ENCODE data around the gene PKHD1. TPM values are rescaled to one million over a fixed set of nuclear protein-coding genes. Genes with fewer than 3 reads are reported as not detected.
A peak's percentile ranks its signal among the peaks of the same experiment; 100 is the strongest.

Gene PKHD1
- total and polyA plus RNA-seq, 4 experiments from 2014 or later = not detected

DNA sequence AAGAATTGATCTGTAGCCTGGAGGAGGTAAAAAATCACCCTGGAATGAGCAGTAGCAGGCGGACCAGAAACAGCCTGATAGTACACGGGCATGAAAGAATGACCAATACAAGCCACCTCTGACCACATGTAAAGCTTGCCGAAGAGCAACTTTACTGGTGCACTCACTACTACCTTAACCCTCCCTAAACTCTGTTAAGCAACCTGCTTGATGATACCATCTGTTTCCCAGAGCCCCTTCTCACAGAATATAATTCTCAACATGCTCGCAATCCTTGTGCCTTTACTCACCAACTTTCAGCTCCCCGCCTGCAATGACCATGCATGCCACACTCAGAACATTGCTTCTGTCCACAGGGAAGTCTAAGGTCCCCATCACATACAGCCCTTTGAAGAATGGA is 296.5 kb downstream of the PKHD1 start:
- no peaks in the 10 kb centered on the region for H3K36me3 ChIP-seq (ENCODE audit: insufficient read depth, low read length)
- Mint-ChIP-seq H3K4me3 (peak overlapping the region in 1 of 8 donors; percentile 32), H3K9me3 (peaks cover 3 to 14% (median 9%) of the 10 kb centered on the region in 8 donors), H3K27ac (no peak overlapping the region), H3K36me3 (no peaks in the 10 kb centered on the region), H3K27me3 (no peaks in the 10 kb centered on the region), H3K4me1 (no peaks in the 10 kb centered on the region)
- no peak overlapping the region for H3K27ac ChIP-seq (ENCODE audit: low read depth, low read length)
- ChIA-PET CTCF (ENCODE audit: partially characterized antibody) (no interaction called here), POLR2A (ENCODE audit: partially characterized antibody) (no interaction called here)
- no peak for DNase-seq
- no peaks in the 10 kb centered on the region for H3K27me3 ChIP-seq (ENCODE audit: insufficient read depth, low read length)
- H3K9me3 ChIP-seq (ENCODE audit: control insufficient read depth in 1 of 2, low read length in 2 of 2) = no peaks in the 10 kb centered on the region
- H3K4me3 ChIP-seq (ENCODE audit: low read length in 2 of 2) = no peak overlapping the region
- no peaks in the 10 kb centered on the region for H3K4me1 ChIP-seq (ENCODE audit: insufficient read depth, low read length)
- intact Hi-C loops (cut with micrococcal nuclease) = no loop called here

DNA sequence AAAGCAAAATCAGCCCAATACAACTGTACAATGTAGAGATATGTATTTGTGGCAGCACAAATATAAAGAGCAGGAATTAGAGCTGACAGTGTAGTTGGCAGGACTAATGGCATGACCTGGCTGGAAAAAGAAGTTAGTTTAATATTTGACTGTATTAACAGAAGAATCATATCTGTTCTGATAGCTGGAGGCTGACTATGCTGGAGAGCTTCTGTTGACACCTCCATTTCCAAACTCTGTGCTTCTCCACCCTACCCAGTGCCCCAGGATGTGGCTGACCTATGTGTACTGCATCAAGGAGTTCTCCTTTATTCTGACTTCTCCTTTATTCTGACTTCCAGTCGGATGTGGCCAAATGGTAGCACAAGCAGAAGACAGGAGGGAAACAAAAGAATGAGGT is 299.3 kb downstream of the PKHD1 start:
- intact Hi-C loops (cut with micrococcal nuclease) = no loop called here
- no peaks in the 10 kb centered on the region for H3K36me3 ChIP-seq (ENCODE audit: insufficient read depth, low read length)
- POLR2A ChIA-PET (ENCODE audit: partially characterized antibody) = no interaction called here
- no peaks in the 10 kb centered on the region for H3K9me3 ChIP-seq (ENCODE audit: control insufficient read depth in 1 of 2, low read length in 2 of 2)
- no peaks in the 10 kb centered on the region for H3K27me3 ChIP-seq (ENCODE audit: insufficient read depth, low read length)
- no peaks in the 10 kb centered on the region for H3K4me1 Mint-ChIP-seq
- no peaks in the 10 kb centered on the region for H3K36me3 Mint-ChIP-seq
- H3K9me3 Mint-ChIP-seq = peaks cover 0 to 4% (median 0%) of the 10 kb centered on the region in 8 donors
- H3K27ac ChIP-seq (ENCODE audit: low read depth, low read length) = no peak overlapping the region
- no peak overlapping the region for H3K4me3 Mint-ChIP-seq
- no peak for DNase-seq
- no peaks in the 10 kb centered on the region for H3K4me1 ChIP-seq (ENCODE audit: insufficient read depth, low read length)
- no peaks in the 10 kb centered on the region for H3K27me3 Mint-ChIP-seq
- H3K27ac Mint-ChIP-seq = no peak overlapping the region
- CTCF ChIA-PET (ENCODE audit: partially characterized antibody) = no interaction called here
- no peak overlapping the region for H3K4me3 ChIP-seq (ENCODE audit: low read length in 2 of 2)

DNA sequence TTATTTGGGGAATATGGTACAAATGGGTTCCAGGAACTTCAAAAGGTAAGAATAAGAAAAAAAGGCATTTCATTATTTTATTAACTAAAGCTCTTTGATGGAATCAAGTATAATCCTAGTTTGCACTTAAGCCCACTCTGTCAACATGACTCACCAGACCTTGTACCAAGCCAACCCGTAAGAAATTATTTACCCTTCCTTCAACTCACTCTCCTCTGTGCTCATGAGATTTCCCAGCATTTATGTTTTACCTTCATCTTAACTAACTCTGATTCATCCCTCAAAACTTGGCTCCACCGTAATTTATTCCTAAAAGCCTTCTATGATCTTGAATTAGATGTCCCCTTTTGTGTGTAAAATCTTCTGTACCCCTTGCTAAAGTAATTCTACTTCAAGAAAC is 308.7 kb downstream of the PKHD1 start:
- H3K27ac Mint-ChIP-seq = no peak overlapping the region
- H3K27ac ChIP-seq (ENCODE audit: low read depth, low read length) = no peak overlapping the region
- intact Hi-C loops (cut with micrococcal nuclease) = no loop called here
- H3K9me3 Mint-ChIP-seq = peaks cover 0 to 2% (median 0%) of the 10 kb centered on the region in 8 donors
- no peaks in the 10 kb centered on the region for H3K9me3 ChIP-seq (ENCODE audit: control insufficient read depth in 1 of 2, low read length in 2 of 2)
- H3K27me3 Mint-ChIP-seq = no peaks in the 10 kb centered on the region
- H3K36me3 Mint-ChIP-seq = no peaks in the 10 kb centered on the region
- H3K4me3 Mint-ChIP-seq = no peak overlapping the region
- H3K4me3 ChIP-seq (ENCODE audit: low read length in 2 of 2) = no peak overlapping the region
- H3K36me3 ChIP-seq (ENCODE audit: insufficient read depth, low read length) = no peaks in the 10 kb centered on the region
- no peaks in the 10 kb centered on the region for H3K4me1 Mint-ChIP-seq
- ChIA-PET POLR2A (ENCODE audit: partially characterized antibody) (no interaction called here), CTCF (ENCODE audit: partially characterized antibody) (no interaction called here)
- no peak for DNase-seq
- no peaks in the 10 kb centered on the region for H3K4me1 ChIP-seq (ENCODE audit: insufficient read depth, low read length)
- H3K27me3 ChIP-seq (ENCODE audit: insufficient read depth, low read length) = no peaks in the 10 kb centered on the region

DNA sequence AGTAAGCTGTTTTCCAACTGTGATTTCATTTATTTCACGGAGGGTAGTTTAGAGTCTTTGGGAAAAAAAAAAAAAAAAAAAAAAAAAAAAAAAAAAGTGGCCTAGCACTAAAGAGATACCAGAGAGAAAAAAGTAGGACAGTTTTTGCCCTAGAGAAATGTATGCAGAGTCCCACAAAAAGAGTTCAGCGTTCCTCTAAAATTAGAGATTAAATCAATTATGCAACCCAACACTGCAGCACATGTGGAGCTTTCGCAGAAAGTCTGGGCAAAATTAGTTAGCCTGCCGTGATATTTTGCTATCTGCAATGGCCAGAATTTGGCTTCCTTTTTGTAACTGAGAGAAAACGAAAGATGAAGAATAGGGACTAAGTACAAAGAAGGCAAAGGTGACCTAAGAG is 309.8 kb downstream of the PKHD1 start:
- intact Hi-C loops (cut with micrococcal nuclease) = no loop called here
- H3K9me3 Mint-ChIP-seq = peaks cover 0 to 2% (median 0%) of the 10 kb centered on the region in 8 donors
- no peak overlapping the region for H3K27ac Mint-ChIP-seq
- no peaks in the 10 kb centered on the region for H3K27me3 ChIP-seq (ENCODE audit: insufficient read depth, low read length)
- no peaks in the 10 kb centered on the region for H3K4me1 ChIP-seq (ENCODE audit: insufficient read depth, low read length)
- no peaks in the 10 kb centered on the region for H3K36me3 ChIP-seq (ENCODE audit: insufficient read depth, low read length)
- H3K36me3 Mint-ChIP-seq = no peaks in the 10 kb centered on the region
- ChIA-PET POLR2A (ENCODE audit: partially characterized antibody) (no interaction called here), CTCF (ENCODE audit: partially characterized antibody) (no interaction called here)
- no peaks in the 10 kb centered on the region for H3K9me3 ChIP-seq (ENCODE audit: control insufficient read depth in 1 of 2, low read length in 2 of 2)
- H3K27me3 Mint-ChIP-seq = no peaks in the 10 kb centered on the region
- no peak overlapping the region for H3K27ac ChIP-seq (ENCODE audit: low read depth, low read length)
- no peak for DNase-seq
- H3K4me3 Mint-ChIP-seq = no peak overlapping the region
- no peaks in the 10 kb centered on the region for H3K4me1 Mint-ChIP-seq
- no peak overlapping the region for H3K4me3 ChIP-seq (ENCODE audit: low read length in 2 of 2)

DNA sequence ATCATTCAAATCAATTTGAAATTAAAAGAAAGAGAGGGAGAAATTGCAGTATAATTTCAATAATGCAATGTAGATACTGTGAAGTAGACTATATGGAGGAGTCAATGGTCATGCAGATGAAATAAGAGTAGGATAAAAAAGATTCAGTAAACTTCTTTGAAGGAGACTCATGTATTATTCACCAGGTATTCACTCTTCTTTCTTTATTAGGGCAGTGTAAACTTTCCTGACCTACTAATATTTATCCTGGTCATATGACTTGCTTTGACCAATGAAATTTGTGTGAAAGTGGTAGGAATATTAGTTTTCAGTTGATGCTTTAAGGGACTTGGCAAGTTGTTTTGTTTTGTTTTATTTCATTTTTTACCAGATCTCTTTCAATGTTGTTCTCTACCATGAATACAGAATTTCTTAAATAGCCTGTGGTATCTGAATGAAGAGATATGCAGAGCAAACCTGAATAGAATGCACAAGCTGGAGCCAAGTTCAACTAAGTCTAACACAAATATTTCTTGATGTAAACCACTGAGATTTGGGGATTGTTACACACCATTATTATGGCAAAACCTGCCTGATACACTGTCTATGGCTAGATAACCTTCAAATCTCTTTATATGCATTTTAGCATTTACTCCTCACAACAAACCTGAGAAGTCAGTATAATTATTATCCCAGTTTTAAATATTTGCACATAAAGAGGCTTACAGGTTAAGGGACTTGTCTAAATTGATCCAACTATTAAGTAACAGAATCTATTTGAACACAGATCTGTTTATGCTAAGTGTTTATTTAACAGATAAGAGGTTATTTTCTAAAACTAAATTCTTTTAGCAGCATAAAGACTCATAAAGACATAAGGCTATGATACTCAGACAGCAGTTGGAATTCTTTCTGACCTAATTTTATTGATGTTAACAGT is 311.2 kb downstream of the PKHD1 start:
- Mint-ChIP-seq H3K27ac (no peak overlapping the region), H3K9me3 (peaks cover 0 to 2% (median 0%) of the 10 kb centered on the region in 8 donors), H3K36me3 (no peaks in the 10 kb centered on the region), H3K4me3 (no peak overlapping the region), H3K4me1 (no peaks in the 10 kb centered on the region), H3K27me3 (no peaks in the 10 kb centered on the region)
- no peaks in the 10 kb centered on the region for H3K27me3 ChIP-seq (ENCODE audit: insufficient read depth, low read length)
- ChIA-PET CTCF (ENCODE audit: partially characterized antibody) (no interaction called here), POLR2A (ENCODE audit: partially characterized antibody) (no interaction called here)
- H3K4me3 ChIP-seq (ENCODE audit: low read length in 2 of 2) = no peak overlapping the region
- no peak for DNase-seq
- no peaks in the 10 kb centered on the region for H3K36me3 ChIP-seq (ENCODE audit: insufficient read depth, low read length)
- H3K27ac ChIP-seq (ENCODE audit: low read depth, low read length) = no peak overlapping the region
- H3K4me1 ChIP-seq (ENCODE audit: insufficient read depth, low read length) = no peaks in the 10 kb centered on the region
- intact Hi-C loops (cut with micrococcal nuclease) = no loop called here
- no peaks in the 10 kb centered on the region for H3K9me3 ChIP-seq (ENCODE audit: control insufficient read depth in 1 of 2, low read length in 2 of 2)

DNA sequence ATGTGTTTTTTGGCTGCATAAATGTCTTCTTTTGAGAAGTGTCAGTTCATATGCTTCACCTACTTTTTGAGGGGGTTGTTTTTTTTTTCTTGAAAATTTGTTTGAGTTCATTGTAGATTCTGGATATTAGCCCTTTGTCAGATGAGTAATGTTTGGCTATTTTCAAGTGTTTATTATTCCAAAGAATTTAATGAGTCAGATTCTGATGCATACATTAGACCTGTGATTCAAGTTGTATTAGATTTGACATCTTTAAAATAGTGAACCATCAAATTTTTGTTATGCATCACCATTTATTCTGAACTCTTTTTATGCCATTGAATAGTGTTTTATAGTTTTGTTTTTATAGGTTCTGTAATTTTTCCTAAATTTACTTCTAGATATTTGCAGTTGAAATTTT is 319.3 kb downstream of the PKHD1 start:
- Mint-ChIP-seq H3K4me3 (no peak overlapping the region), H3K4me1 (no peaks in the 10 kb centered on the region), H3K27ac (no peak overlapping the region), H3K9me3 (peaks cover 0 to 12% (median 6%) of the 10 kb centered on the region in 8 donors), H3K36me3 (no peaks in the 10 kb centered on the region), H3K27me3 (no peaks in the 10 kb centered on the region)
- no peaks in the 10 kb centered on the region for H3K27me3 ChIP-seq (ENCODE audit: insufficient read depth, low read length)
- intact Hi-C loops (cut with micrococcal nuclease) = no loop called here
- no peak overlapping the region for H3K27ac ChIP-seq (ENCODE audit: low read depth, low read length)
- POLR2A ChIA-PET (ENCODE audit: partially characterized antibody) = no interaction called here
- no peaks in the 10 kb centered on the region for H3K9me3 ChIP-seq (ENCODE audit: control insufficient read depth in 1 of 2, low read length in 2 of 2)
- H3K36me3 ChIP-seq (ENCODE audit: insufficient read depth, low read length) = no peaks in the 10 kb centered on the region
- no peak for DNase-seq
- H3K4me1 ChIP-seq (ENCODE audit: insufficient read depth, low read length) = no peaks in the 10 kb centered on the region
- CTCF ChIA-PET (ENCODE audit: partially characterized antibody) = no interaction called here
- H3K4me3 ChIP-seq (ENCODE audit: low read length in 2 of 2) = no peak overlapping the region

DNA sequence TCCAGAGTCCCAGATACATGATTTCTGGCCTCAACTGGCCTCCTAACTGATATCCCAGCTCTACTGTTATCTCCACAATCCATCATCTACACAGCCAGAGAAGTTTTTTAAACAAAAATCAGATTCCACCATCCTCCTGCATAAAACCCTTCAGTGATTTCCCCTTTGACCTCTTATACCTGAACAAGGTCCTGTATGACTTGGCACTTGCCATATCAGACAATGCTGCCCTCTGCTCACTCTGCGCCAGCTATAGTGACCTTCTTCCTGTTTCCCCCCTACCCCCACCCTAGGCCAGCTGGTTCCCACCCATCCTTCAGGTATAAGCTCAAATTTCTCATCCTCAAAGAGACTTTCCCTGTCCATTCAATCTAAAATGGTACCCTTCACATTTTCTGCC is 322.2 kb downstream of the PKHD1 start:
- ChIA-PET CTCF (ENCODE audit: partially characterized antibody) (no interaction called here), POLR2A (ENCODE audit: partially characterized antibody) (no interaction called here)
- Mint-ChIP-seq H3K27me3 (no peaks in the 10 kb centered on the region), H3K4me1 (no peaks in the 10 kb centered on the region), H3K27ac (no peak overlapping the region), H3K9me3 (peaks cover 3 to 12% (median 8%) of the 10 kb centered on the region in 8 donors), H3K36me3 (no peaks in the 10 kb centered on the region), H3K4me3 (no peak overlapping the region)
- no peaks in the 10 kb centered on the region for H3K27me3 ChIP-seq (ENCODE audit: insufficient read depth, low read length)
- H3K9me3 ChIP-seq (ENCODE audit: control insufficient read depth in 1 of 2, low read length in 2 of 2) = no peaks in the 10 kb centered on the region
- no peak for DNase-seq
- intact Hi-C loops (cut with micrococcal nuclease) = no loop called here
- H3K4me1 ChIP-seq (ENCODE audit: insufficient read depth, low read length) = no peaks in the 10 kb centered on the region
- H3K36me3 ChIP-seq (ENCODE audit: insufficient read depth, low read length) = no peaks in the 10 kb centered on the region
- H3K27ac ChIP-seq (ENCODE audit: low read depth, low read length) = no peak overlapping the region
- H3K4me3 ChIP-seq (ENCODE audit: low read length in 2 of 2) = no peak overlapping the region
